ENCODE data around the gene GPRC5D.
A peak's percentile ranks its signal among the peaks of the same experiment; 100 is the strongest.

GPRC5D gene

DNA sequence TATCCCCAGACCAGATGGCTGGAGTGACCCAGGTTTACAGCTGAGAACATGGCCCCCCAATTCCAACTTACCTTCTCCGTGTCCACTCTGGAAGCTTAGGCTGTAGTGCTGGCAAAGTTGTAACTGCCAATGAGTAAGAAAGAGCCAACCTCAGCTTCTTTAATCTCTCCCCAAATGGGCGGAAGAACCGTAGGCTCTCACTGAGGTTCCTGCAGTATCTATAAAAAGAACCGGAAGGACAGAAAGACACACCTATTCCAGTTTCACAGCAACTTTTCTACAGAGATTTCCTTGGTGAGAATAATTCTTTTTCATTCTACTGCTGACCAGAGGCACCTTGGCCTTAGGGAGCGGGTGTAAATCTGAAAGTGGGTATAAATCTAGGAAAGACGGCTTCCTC is at the start of gene GPRC5D:
GPRC5D (minus strand) TSS at position 135 of the 400 bp plus-strand sequence. CDS start 1,786 bp downstream, outside the sequence.
- DNase-seq, result no peak

DNA sequence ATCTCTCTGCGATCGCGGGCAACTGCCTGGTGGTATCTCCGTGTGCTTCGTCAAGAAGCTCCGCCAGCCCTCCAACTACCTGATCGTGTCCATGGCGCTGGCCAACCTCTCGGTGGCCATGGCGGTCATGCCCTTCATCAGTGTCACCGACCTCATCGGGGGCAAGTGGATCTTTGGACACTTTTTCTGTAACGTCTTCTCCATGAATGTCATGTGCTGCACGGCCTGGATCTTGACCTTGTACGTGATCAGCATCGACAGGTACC is 49.7 kb upstream of the GPRC5D start:
- no peak for DNase-seq

- peak; percentile 55 for DNase-seq
Measured at GRCh38 chr12:13000925-13001774, 49.2 kb upstream of the GPRC5D start.

GRCh38 chr12:13000616-13000924 is 48.6 kb upstream of the GPRC5D start:
- DNase-seq, result no peak

- DNase-seq, result peak; percentile 99
Measured at GRCh38 chr12:12999959-13000615, 48.1 kb upstream of the GPRC5D start, which contains the start of gene HEBP1. HEBP1 (minus strand) TSS chr12:13000265; CDS start chr12:13000114, 151 bp downstream.

GRCh38 chr12:12999271-12999958 is 47.4 kb upstream of the GPRC5D start:
- no peak for DNase-seq

GRCh38 chr12:12998248-12998647 is 46.3 kb upstream of the GPRC5D start:
- DNase-seq, result no peak

GRCh38 chr12:12997734-12998133 is 45.8 kb upstream of the GPRC5D start:
- no peak for DNase-seq

DNA sequence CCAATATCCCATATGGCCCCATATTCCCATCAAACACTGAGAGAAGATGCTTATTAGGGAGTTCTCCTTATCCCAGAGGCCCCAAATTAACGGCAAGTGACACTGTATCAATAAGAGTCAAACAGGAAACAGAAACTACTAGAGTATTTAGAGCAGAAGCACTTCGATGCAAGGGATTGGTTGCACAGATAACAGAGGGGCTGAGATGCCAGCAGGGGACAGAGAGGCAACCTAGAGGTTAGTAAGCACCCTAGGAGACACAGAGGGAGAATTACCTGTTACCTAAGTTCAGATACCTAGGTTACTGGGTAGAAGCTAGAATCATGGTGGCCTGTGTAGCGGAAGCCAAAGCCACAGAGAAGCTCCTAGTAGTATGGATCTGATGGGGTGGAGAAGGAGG is 45.2 kb upstream of the GPRC5D start:
- DNase-seq, result no peak

DNA sequence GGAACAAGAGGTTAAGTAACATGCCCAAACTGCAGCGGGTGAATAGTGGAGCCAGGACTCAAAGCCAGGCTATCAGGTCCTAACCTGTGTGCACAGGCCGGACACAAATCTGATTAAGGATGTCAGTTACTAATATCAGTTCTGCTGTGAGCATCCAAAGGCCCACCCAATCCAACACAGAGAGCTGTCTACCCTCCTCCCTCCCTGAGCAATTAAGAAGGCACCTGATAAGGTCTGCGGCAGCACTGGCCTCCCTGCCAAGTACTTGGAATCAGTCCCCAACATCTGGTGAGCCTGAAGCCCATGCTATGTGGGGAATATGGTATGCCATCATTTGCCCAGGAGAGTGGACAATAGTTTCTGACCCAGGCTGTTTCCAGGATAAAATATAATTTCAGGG is 44.2 kb upstream of the GPRC5D start:
- DNase-seq, result no peak

GRCh38 chr12:12995088-12995487 is 43.1 kb upstream of the GPRC5D start:
- DNase-seq, result no peak

DNA sequence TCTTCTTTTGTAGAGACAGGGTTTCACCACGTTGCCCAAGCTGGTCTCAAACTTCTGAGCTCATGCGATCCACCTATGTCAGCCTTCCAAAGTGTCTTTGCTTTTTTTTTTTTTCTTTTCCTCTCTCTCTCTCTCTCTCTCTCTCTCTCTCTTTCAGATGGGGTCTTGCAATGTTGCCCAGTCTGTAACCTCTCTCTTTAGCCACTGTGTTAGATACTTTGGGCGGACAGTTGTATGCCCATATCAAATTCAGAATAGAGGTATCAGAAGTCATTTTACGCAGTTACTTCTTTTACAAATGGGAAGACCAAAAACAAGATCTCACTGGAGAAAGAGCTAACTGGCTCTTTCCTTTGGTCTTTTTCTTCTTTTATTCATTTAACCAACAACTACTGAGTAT is 41.4 kb upstream of the GPRC5D start:
- DNase-seq, result no peak

GRCh38 chr12:12992418-12993130 is 40.6 kb upstream of the GPRC5D start:
- no peak for DNase-seq

GRCh38 chr12:12990700-12991468 is 38.9 kb upstream of the GPRC5D start:
- DNase-seq, result no peak

DNA sequence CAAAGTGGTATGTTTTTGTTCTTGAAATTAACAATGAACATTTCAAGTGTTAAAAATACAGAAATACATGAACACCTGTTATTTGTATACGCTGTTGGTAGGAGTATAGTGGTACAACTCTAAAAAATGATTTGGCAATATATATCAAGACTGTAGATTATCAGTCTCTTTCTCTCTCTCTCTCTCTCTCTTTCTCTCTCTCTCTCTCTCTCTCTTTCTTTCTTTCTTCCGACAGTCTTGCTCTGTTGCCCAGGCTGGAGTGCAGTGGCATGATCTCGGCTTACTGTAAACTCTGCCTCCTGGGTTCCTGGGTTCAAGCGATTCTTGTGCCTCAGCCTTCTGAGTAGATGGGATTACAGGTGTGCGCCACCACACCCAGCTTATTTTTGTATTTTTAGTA is 35.5 kb upstream of the GPRC5D start:
- no peak for DNase-seq

GRCh38 chr12:12986775-12987331 is 34.9 kb upstream of the GPRC5D start:
- no peak for DNase-seq

DNA sequence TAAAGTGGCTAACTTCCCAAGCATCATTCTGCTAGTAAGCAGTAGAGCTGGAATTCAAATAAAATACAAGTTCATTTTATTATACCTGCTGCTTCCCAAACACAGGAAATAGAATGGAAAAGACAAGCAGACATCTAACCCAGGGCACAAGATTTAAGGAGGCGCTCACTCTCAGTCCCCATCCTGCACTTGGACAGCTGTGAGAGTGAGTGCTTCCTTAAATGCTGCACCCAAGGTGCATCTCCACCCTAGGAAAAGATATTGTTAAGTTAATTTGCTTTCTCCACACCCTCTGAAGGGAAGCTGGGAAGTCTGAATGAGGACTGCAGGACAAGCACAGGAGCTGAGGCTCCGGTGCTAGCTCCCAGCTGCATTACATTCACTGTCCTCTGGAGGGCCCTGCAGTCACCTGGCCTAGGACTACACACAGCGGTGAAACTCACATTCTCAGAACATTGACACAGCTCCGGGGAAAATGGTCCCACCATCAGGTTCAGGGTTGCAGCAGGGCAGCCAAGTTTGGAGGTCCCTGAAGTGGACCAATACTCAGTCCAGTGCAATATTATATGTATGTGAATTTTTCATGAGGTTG is 33.9 kb upstream of the GPRC5D start:
- peak; percentile 34 for DNase-seq

- no peak for DNase-seq
Measured at GRCh38 chr12:12984149-12984548, 32.2 kb upstream of the GPRC5D start.

DNA sequence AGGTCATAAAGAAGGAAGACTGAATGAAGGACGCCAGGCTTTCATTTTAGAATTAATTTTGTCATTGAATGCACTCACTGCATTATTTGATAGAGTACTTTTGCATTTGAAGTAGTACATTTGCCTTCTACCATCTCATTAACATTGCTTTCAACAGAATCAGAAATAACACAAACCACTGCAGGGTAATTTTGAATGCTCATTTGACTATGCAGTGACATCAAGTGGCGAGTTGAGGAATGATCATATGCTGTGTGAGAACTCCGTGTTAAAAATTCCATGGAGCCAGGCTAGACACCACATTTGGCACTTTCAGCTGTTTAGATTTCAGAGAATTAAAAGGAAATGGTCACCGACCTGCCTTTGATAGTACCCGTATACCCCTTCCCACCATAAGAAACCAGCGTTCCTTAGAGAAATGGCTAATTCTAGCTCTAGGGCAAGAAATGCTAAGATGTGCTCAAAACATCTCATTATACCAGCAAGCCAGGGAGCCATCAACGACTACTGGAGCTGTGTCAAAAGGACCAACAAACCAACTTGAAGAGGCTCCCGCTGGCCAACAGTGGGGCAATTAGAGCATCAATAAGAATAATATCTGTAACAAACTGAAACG is 31.6 kb upstream of the GPRC5D start:
- DNase-seq, result no peak

GRCh38 chr12:12982331-12982730 is 30.4 kb upstream of the GPRC5D start:
- no peak for DNase-seq

DNA sequence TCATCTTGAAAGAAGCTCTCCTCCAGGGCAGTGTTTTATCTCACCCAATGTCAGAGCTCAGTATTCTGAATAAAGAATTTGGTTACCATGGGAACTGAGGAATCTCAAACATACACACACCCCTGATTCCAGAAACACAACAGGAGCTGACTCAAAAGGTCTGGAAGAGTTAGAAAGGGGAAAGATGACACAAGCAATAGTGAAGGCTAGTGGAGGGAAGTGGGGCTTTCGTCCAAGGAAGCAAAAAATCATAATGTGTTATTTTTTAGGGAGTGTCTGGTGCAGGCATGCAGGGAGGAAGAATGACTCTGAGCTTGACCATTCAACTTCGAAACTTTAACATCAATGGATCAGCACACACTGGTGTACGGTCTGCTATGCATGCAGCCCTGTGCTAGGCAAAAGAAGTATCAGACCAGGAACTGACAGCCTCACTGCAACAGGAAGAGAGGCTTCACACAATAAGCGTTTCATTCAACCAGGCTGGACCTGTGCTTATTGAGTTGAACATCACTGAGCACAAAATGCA is 27.8 kb upstream of the GPRC5D start:
- DNase-seq, result no peak
